ENCODE results near the gene RDH11.

- TF ChIP-seq ZNF747 (tag by site-specific recombination; IDR thresholded peaks at IDR 0.05) = no peak
- no peak for TF ChIP-seq CTCF (tag by site-specific recombination; IDR thresholded peaks at IDR 0.05)
- TF ChIP-seq ZNF24 (tag by site-specific recombination; IDR thresholded peaks at IDR 0.05) = no peak
- no peak for TF ChIP-seq ZXDB (tag by site-specific recombination; IDR thresholded peaks at IDR 0.05)
- no peak for TF ChIP-seq TCF7L2 (IDR thresholded peaks at IDR 0.05; ENCODE audit: borderline replicate concordance, low read depth, low read length)
Observed at GRCh38 chr14:67652189-67652588, 43.4 kb downstream of the RDH11 start.

Measured in HEK293 (cell line).